ENCODE data around the gene SLC7A11. TPM values are rescaled to one million over a fixed set of nuclear protein-coding genes. Genes with fewer than 3 reads are reported as not detected.

SLC7A11 gene
- total RNA-seq (2014; rRNA removed) (13.3 and 14.0 TPM in 2 replicates), Bru-seq, nascent RNA (percentile 97 among the genes with signal in this experiment), BruChase-seq, experiment 1, labeled RNA remaining after a 6-hour chase (percentile 86 among the genes with signal in this experiment), BruChase-seq, experiment 2, labeled RNA remaining after a 2-hour chase (percentile 96 among the genes with signal in this experiment)
- long read RNA-seq, full-length matches to known transcripts = 49 of 119 reads
- long read RNA-seq, partial matches to known transcripts = 1 of 119 reads
- long read RNA-seq, other reads (novel, unspliced or antisense) = 69 of 119 reads

DNA sequence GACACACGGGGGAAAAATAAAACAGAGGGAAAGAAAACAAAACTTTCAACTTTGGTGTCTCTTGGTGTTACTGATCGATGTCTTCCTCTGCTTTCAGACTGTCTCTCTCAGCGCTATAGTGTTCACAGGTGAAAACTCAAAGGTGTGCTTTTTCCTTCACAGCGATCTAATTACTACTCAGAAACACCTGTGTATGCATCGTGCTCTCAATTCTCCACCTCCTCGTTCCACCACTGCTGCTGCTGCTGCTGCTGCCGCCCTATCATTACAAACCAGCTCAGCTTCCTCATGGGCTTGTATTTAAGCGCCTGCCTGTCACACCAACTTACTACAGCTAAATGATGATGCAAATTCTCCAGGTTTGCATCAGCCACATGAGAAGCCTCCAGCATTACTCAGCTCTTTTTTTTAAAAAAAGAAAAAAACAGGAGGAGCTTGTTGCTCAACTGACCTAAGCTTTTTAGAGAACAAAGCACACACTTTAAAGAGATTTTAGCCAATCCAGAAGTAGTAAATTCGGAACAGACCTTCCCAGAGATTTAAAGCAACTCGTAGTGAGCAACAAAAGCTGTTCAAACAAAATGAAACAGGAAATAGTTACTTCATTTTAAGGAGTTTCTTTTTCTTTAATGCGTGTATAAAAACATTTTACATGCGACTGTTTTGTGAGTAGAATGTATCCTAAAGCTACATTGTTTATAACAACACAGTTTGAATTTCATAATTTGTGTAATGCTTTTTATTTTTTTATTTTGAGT, at the start of gene SLC7A11:
TSS of gene SLC7A11 (minus strand) at position 274 of the 758 bp plus-strand sequence. CDS start 280 bp downstream, outside the sequence.
- Histone ChIP-seq H3K9me2 (replicated peaks; ENCODE audit: low read length) (no peaks in the 10 kb centered on the region), H3K27ac (ENCODE audit: low read length) (peak within 1 kb of the TSS; percentile 91), H3K9me3 (ENCODE audit: low read length) (no peaks in the 10 kb centered on the region), H3K79me2 (ENCODE audit: low read length) (peaks cover 46% of the 10 kb centered on the region), H3K4me3 (ENCODE audit: low read length) (peak within 1 kb of the TSS; percentile 91), H2AFZ (ENCODE audit: low read length) (peak within 1 kb of the TSS; percentile 60), H3K4me2 (ENCODE audit: low read length) (peak within 1 kb of the TSS; percentile 96), H3F3A (ENCODE audit: low read length, unreplicated experiment) (no peaks in the 10 kb centered on the region), H3K4me1 (ENCODE audit: insufficient read depth, low read length) (peaks cover 25% of the 10 kb centered on the region), H4K20me1 (ENCODE audit: low read length) (no peaks in the 10 kb centered on the region), H3K36me3 (ENCODE audit: low read depth, low read length) (no peaks in the 10 kb centered on the region), H3K27me3 (ENCODE audit: low read length) (no peaks in the 10 kb centered on the region), H3K9ac (ENCODE audit: low read length) (peak within 1 kb of the TSS; percentile 89)
- BruUV-seq (replicated peaks) = no TSS peak
- peak; percentile 83 for ATAC-seq
- ChIA-PET CTCF (interaction anchor here (0.7 kb wide), 1 partner anchor 18 kb away, joined by 4 read pairs; no protein-coding TSS in a partner anchor), POLR2A (ENCODE audit: unreplicated experiment) (interaction anchor here (0.6 to 0.7 kb wide), 5 partner anchors 37 to 830 kb away, joined by 3 to 10 read pairs (median 4); no protein-coding TSS in a partner anchor)
- peak; percentile 93 for DNase-seq
- intact Hi-C loops (cut with micrococcal nuclease) = loop anchor here (1.0 to 10.0 kb wide), 3 partner anchors 33 to 163 kb away; no protein-coding TSS in a partner anchor
- no peak for TF ChIP-seq EZH2phosphoT487 (IDR thresholded peaks at IDR 0.05; ENCODE audit: borderline replicate concordance, low read length)
- TF ChIP-seq, protein P1, sequence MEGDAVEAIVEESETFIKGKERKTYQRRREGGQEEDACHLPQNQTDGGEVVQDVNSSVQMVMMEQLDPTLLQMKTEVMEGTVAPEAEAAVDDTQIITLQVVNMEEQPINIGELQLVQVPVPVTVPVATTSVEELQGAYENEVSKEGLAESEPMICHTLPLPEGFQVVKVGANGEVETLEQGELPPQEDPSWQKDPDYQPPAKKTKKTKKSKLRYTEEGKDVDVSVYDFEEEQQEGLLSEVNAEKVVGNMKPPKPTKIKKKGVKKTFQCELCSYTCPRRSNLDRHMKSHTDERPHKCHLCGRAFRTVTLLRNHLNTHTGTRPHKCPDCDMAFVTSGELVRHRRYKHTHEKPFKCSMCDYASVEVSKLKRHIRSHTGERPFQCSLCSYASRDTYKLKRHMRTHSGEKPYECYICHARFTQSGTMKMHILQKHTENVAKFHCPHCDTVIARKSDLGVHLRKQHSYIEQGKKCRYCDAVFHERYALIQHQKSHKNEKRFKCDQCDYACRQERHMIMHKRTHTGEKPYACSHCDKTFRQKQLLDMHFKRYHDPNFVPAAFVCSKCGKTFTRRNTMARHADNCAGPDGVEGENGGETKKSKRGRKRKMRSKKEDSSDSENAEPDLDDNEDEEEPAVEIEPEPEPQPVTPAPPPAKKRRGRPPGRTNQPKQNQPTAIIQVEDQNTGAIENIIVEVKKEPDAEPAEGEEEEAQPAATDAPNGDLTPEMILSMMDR (conservative IDR thresholded peaks at IDR 0.05; ENCODE audit: low read depth, low read length) = no peak
- no peak for TF ChIP-seq EZH2 (IDR thresholded peaks at IDR 0.05; ENCODE audit: low read length, unreplicated experiment)

DNA sequence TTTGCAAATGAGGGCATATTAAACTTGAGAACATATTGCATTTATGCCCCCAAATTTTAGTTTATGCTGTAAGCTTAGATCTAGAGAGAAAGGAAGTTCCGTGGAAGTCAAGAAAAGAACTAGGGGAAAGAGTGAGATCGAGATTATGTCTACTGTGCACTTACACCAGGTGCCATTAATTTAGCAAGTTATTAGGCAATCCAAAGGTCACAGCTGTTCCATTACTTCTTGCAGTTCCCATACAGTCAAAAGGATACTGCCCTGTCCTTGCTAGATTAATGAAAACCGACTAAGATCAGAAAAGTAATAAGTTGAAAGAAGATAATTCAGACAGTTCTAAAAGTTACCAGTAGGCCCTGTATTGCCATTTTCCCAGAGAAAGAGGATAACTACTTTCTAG, 49.3 kb upstream of the SLC7A11 start:
- intact Hi-C loops (cut with micrococcal nuclease) = no loop called here
- Histone ChIP-seq H3K9ac (ENCODE audit: low read length) (no peak overlapping the region), H4K20me1 (ENCODE audit: low read length) (no peaks in the 10 kb centered on the region), H3K4me2 (ENCODE audit: low read length) (no peak overlapping the region), H3K4me3 (ENCODE audit: low read length) (no peak overlapping the region), H3K36me3 (ENCODE audit: low read depth, low read length) (no peaks in the 10 kb centered on the region), H3K79me2 (ENCODE audit: low read length) (no peaks in the 10 kb centered on the region), H3F3A (ENCODE audit: low read length, unreplicated experiment) (no peaks in the 10 kb centered on the region), H3K9me3 (ENCODE audit: low read length) (no peaks in the 10 kb centered on the region), H2AFZ (ENCODE audit: low read length) (no peak overlapping the region), H3K4me1 (ENCODE audit: insufficient read depth, low read length) (no peaks in the 10 kb centered on the region), H3K27me3 (ENCODE audit: low read length) (no peaks in the 10 kb centered on the region), H3K9me2 (replicated peaks; ENCODE audit: low read length) (no peaks in the 10 kb centered on the region), H3K27ac (ENCODE audit: low read length) (no peak overlapping the region)
- BruUV-seq (replicated peaks) = no TSS peak
- TF ChIP-seq, protein P1 (conservative IDR thresholded peaks at IDR 0.05; ENCODE audit: low read depth, low read length) = no peak
- no peak for TF ChIP-seq EZH2phosphoT487 (IDR thresholded peaks at IDR 0.05; ENCODE audit: borderline replicate concordance, low read length)
- no peak for TF ChIP-seq EZH2 (IDR thresholded peaks at IDR 0.05; ENCODE audit: low read length, unreplicated experiment)
- ChIA-PET POLR2A (ENCODE audit: unreplicated experiment) (interaction anchor here (1.0 kb wide), 1 partner anchor 49 kb away, joined by 10 read pairs; the partner anchor contains the start of gene SLC7A11), CTCF (no interaction called here)
- ATAC-seq = no peak
- DNase-seq = no peak

Data from PC-3 (cell line).